ENCODE results near the gene KIF6.
"Not testable (repeated sequence)": the region's sequence is repeated elsewhere in the genome, so short reads cannot be mapped to it uniquely, and the experiment has no call there.

The KIF6 gene

DNA sequence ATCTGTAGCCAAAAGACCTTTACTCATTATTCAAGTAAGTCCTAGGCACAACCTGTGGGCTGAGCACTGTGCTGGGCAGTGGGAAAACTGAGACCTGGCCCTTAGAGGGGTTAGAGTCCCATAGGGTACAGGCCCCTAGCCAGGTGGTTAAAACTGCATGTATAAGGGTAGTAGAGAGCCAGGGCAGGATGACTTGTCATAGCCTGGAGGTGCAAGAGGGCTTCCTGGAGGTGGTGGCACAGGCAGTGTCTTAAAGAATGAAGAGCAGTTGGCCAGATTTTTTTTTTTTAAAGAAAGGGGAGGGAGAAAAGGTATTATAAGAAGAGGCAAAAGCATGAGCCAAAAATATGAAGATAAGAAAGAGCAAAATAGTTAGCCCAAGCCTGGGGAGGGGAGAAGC lies 226.2 kb downstream of the KIF6 start:
- DNase-seq (ENCODE audit: low read depth), result no peak

- no peak for DNase-seq (ENCODE audit: low read depth)
These were observed 227.1 kb downstream of the KIF6 start for GRCh38 chr6:39498096-39498495.

GRCh38 chr6:39496915-39497314 lies 228.3 kb downstream of the KIF6 start:
- no peak for DNase-seq (ENCODE audit: low read depth)

- DNase-seq (ENCODE audit: low read depth), result no peak
These were observed 228.8 kb downstream of the KIF6 start for GRCh38 chr6:39496456-39496855.

- no peak for DNase-seq (ENCODE audit: low read depth)
These were observed 229.6 kb downstream of the KIF6 start for GRCh38 chr6:39495640-39496039.

DNA sequence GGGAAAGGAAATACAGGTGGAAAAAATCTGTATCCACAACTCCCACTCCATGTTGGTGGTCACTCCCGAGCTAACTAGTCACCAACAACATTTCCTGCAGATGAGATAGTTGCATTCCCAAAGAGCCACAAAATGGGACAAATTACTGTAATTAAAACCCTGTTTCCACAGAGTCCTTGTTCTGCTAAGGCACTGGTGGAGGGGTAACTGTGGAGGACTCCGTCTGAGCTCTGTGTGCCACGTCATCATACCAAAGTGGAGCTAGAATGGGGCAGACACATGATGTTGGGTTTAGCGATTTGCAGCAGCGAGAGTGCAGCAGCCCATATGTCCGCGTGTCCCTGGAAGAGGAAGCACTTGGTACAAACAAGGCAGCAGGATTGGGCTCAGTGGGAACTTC lies 230.2 kb downstream of the KIF6 start:
- DNase-seq (ENCODE audit: low read depth), result no peak

DNA sequence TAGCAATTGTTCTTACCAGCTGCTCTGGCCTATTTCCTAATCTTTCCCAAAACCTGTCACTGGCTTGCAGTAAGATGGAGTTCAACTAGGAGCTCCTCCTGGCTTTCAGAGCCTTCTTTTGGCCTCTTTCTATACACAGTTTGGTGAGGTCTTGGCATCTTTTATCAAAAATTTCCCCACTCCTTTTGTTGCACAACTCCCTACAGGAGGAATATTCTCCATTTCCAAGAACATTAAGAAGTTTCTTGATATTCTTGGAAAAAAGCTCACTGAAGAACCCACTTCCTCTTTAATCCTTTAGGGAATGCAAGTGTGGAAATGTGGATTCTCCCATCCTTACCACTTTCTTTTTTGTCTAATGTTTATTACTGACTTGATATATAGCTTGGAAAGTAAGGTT lies 231.4 kb downstream of the KIF6 start:
- DNase-seq (ENCODE audit: low read depth), result no peak

- no peak for DNase-seq (ENCODE audit: low read depth)
These were observed 232.0 kb downstream of the KIF6 start for GRCh38 chr6:39493174-39493573.

DNA sequence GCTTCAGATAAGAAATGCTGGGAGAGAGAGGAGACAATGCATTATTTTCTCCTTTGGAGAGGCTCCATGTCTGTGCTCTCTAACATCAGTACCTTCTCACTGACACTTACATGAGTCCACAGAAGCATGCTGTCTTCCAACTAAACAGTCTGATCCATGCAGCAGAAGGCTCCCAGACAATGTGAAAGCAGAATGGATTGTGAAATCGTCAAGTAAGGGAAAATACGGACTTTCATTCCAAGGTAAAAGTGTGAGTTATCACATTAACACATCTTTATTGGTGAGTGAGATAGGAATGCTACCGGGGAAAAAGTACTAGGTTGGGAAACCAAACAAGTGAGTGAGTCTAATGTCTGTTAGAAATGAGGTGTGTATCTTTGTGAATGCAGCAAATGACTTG lies 235.1 kb downstream of the KIF6 start:
- DNase-seq (ENCODE audit: low read depth), result no peak

DNA sequence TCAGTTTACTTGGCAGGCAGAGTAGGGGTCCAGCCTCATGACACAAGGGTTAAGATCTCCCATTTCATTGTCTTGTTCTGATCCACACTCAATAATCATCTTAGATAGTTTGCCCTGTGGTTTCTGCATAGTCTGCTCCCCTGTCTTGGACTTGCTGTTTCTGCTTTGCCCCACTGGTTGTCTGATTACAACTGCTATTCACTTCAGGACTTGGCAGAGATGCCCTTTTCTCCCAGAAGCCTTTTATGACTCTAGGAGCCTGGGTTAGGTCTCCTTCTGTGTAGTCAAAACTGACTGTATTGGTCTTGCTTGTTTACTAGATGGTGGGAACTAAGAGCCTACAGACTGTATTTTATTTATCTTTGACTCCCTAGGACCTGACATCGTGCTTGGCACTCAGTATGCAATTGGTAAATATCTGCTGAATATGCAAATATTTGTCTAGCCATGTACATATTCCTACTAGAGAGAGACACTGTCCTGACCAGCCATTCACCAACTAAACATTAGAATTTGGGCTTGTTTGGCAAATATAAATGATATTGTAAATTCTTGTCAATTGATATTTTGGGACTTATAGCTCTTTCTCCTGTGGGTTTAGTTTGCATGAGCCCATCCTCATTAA lies 236.8 kb downstream of the KIF6 start:
- DNase-seq (ENCODE audit: low read depth), result no peak

GRCh38 chr6:39484276-39484675 lies 240.9 kb downstream of the KIF6 start:
- no peak for DNase-seq (ENCODE audit: low read depth)

DNA sequence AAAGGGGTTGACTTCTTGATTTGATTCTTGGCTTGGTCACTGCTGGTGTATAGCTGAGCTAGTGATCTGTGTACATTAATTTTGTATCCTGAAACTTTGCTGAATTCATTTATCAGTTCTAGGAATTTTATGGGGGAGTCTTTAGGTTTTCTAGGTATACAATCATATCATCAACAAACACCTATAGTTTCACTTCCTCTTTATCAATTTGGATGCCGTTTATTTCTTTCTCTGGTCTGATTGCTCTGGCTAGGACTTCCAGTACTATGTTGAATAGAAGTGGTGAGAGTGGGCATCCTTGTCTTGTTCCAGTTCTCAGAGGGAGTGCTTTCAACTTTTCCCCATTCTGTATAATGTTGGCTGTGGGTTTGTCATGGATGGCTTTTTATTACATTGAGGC lies 245.4 kb downstream of the KIF6 start:
- not testable (repeated sequence) for DNase-seq (ENCODE audit: low read depth)

- no peak for DNase-seq (ENCODE audit: low read depth)
These were observed 248.5 kb downstream of the KIF6 start for GRCh38 chr6:39476670-39477069.

DNA sequence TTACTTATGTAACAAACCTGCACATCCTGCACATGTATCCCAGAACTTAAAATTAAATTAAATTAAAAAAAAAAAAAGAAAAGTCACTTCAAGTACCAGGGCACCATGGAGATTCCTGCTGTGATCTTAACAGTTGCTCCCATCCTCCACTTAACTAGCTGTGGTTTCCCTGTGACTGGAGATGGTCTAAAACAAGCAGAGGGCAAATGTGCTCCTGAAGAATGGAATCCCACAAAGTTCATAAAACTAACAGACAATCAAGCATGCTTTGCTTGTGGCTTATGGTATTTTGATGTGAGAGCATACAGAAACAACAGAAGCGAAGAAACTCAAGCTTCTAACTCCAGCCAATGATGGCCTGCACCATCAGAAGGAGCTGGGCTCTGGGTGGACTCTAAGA lies 249.1 kb downstream of the KIF6 start:
- no peak for DNase-seq (ENCODE audit: low read depth)

DNA sequence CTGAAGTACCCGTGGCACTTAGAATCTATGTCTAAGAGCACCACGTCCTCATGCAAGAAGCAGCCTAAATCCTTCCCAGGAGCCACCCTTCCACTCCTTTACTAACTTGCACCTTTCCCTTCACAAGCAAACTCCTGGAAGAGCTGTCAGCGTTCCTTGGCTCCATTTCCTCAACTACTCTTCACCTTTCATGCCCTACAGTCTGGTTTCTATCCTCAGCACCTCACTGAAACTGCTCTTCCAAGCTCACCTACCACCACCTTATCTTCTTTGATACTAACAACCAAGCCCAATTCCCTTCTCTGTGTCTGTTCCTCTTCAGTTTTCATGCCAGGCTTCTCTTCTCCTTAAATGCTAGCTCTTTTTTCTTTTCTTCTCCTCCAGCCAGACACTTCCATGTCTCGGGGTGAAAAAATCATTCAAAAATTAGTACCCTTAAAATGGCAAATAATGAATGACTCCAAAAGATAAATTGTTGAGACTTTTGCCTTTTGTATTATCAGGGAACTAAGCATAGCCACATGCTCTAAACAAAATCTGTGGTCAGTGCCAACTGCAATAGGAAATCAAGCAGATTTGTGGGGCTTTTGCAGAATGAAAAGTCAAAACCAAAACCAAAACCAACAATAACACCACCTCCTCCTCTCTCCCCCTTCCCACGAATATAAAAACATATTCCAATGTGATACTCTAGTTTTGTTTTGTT lies 253.1 kb downstream of the KIF6 start:
- no peak for DNase-seq (ENCODE audit: low read depth)

- DNase-seq (ENCODE audit: low read depth), result no peak
These were observed 254.7 kb downstream of the KIF6 start for GRCh38 chr6:39470506-39470905.

DNA sequence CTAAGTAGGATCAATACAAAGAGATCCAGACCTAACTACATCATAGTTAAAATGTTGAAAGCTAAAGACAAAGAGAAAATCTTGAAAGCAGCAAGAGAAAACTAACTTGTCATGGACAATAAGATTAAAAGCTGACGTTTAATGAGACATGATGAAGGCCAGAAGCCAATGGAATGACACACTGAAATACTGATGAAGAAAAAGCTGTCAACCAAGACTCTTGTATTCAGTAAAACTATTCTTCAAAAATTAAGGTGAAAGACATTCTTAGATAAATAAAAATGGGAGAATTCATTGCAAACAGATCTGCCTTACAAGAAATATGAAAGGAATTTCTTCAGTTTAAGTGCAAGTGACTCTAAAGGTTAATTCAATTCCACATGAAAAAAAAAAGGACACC lies 256.8 kb downstream of the KIF6 start:
- DNase-seq (ENCODE audit: low read depth), result no peak

DNA sequence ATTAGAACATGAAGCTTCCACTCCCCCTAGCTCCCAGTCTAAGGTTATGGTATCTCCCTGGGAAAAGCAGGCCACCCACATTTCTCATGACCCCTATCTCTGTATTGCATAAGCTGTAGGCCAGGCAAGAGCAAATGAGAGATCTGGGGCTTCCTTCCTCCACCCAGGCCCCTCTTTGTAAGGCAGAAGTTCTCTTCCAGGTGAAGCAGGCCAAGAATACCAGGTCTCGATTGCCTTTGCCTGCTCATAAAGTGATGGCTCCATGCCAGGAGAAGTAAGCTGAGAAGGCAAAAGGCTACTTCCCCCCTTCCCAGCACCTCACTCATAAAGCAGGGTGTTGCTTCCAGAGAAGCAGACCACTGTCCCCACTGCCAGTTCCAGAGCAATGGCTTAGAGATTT lies 258.6 kb downstream of the KIF6 start:
- no peak for DNase-seq (ENCODE audit: low read depth)

GRCh38 chr6:39465539-39465938 lies 259.7 kb downstream of the KIF6 start:
- DNase-seq (ENCODE audit: low read depth), result no peak

DNA sequence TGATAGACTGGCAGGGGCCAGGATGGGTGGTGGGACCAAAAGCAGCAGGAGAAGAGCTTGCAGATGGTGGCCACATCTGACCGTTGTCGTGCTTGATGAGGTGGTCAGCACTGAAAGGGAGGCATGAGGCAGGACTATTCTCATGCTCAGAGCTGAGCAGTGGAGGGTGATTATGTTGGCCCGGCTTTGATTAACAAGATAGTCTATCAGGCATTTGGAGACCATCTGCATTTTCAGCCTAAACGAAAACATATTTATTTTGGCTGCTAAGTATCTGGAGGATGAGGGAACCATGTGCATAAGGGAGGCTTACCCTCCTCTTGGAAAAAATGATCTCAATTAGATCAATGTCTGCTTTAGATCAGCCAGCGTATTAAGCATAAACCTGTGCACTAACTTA lies 261.1 kb downstream of the KIF6 start:
- no peak for DNase-seq (ENCODE audit: low read depth)

- no peak for DNase-seq (ENCODE audit: low read depth)
These were observed 271.2 kb downstream of the KIF6 start for GRCh38 chr6:39453956-39454524.

DNA sequence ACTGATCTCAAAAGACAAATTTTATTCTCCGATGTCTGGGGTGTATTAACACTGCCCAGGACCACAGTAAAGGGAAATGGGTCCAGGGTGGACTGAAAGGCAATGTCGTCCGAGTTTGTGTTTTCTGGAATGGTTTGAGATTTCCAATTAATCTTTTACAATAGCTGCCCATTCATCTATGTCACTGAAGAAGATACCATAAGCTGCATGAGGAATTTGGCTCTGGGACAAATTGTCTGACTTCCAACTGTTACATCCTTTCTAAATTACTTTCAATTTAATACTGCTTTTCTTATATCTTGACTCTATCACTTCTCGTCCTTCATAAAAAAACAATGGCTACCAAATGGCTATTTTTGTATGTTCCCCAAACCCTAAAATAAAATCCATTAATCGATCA lies 272.0 kb downstream of the KIF6 start:
- no peak for DNase-seq (ENCODE audit: low read depth)

GRCh38 chr6:39452306-39453145 lies 272.7 kb downstream of the KIF6 start:
- DNase-seq (ENCODE audit: low read depth), result no peak

Measured in T-helper 22 cell (primary cell).